Nephron progenitor cell (in vitro differentiated cells): ENCODE measurements around the gene CTSL.

ENCODE experiments used
- DNase-seq: peaks from one replicate; pipeline ENCODE4 v3.0.0; 2021
- H3K27ac Mint-ChIP-seq: 2 replicates; pipeline ENCODE4 v1.8.0; 2021; ENCODE audit warnings: mild to moderate bottlenecking, moderate library complexity, mixed read lengths
- H3K27me3 Mint-ChIP-seq: 2 replicates; pipeline ENCODE4 v1.8.0; 2021; ENCODE audit warnings: mild to moderate bottlenecking, low read depth, mixed read lengths; ENCODE audit not compliant: poor library complexity
- H3K36me3 Mint-ChIP-seq: 2 replicates; pipeline ENCODE4 v1.8.0; 2021; ENCODE audit warnings: low read depth, mixed read lengths
- H3K4me1 Mint-ChIP-seq: 2 replicates; pipeline ENCODE4 v1.8.0; 2021; ENCODE audit warnings: mixed read lengths
- H3K4me3 Mint-ChIP-seq: 2 replicates; pipeline ENCODE4 v1.8.0; 2021; ENCODE audit warnings: mild to moderate bottlenecking, moderate library complexity, mixed read lengths
- H3K9me3 Mint-ChIP-seq: 2 replicates; pipeline ENCODE4 v1.8.0; 2021; ENCODE audit warnings: mild to moderate bottlenecking, moderate library complexity, mixed read lengths
- TF ChIP-seq, protein P1 (sequence below): fragments of 200-600 bp; sonication (generic); IDR thresholded peaks from 2 replicates; pipeline ENCODE4 v1.5.0; 2021; ENCODE audit warnings: antibody characterized with exemption

The CTSL gene

GRCh38 chr9:87708986-87709728, 16.8 kb upstream of the CTSL start:
- TF ChIP-seq, protein P1, sequence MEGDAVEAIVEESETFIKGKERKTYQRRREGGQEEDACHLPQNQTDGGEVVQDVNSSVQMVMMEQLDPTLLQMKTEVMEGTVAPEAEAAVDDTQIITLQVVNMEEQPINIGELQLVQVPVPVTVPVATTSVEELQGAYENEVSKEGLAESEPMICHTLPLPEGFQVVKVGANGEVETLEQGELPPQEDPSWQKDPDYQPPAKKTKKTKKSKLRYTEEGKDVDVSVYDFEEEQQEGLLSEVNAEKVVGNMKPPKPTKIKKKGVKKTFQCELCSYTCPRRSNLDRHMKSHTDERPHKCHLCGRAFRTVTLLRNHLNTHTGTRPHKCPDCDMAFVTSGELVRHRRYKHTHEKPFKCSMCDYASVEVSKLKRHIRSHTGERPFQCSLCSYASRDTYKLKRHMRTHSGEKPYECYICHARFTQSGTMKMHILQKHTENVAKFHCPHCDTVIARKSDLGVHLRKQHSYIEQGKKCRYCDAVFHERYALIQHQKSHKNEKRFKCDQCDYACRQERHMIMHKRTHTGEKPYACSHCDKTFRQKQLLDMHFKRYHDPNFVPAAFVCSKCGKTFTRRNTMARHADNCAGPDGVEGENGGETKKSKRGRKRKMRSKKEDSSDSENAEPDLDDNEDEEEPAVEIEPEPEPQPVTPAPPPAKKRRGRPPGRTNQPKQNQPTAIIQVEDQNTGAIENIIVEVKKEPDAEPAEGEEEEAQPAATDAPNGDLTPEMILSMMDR = no peak
- Mint-ChIP-seq H3K27ac (peak overlapping the region; percentile 26), H3K36me3 (peaks cover 25% of the 10 kb centered on the region), H3K9me3 (no peaks in the 10 kb centered on the region), H3K27me3 (peaks cover 5% of the 10 kb centered on the region), H3K4me3 (no peak overlapping the region), H3K4me1 (peaks cover 27% of the 10 kb centered on the region)
- DNase-seq = no peak

- Mint-ChIP-seq H3K27me3 (peaks cover 5% of the 10 kb centered on the region), H3K36me3 (peaks cover 24% of the 10 kb centered on the region), H3K9me3 (no peaks in the 10 kb centered on the region), H3K27ac (peak overlapping the region; percentile 29), H3K4me3 (no peak overlapping the region), H3K4me1 (peaks cover 29% of the 10 kb centered on the region)
- DNase-seq = no peak
- TF ChIP-seq, protein P1 = no peak
These were observed 15.5 kb upstream of the CTSL start for GRCh38 chr9:87710443-87710842.

- Mint-ChIP-seq H3K4me1 (peaks cover 39% of the 10 kb centered on the region), H3K4me3 (no peak overlapping the region), H3K36me3 (peaks cover 10% of the 10 kb centered on the region), H3K9me3 (no peaks in the 10 kb centered on the region), H3K27me3 (peaks cover 5% of the 10 kb centered on the region), H3K27ac (no peak overlapping the region)
- TF ChIP-seq, protein P1 = no peak
- no peak for DNase-seq
These were observed 13.8 kb upstream of the CTSL start for GRCh38 chr9:87711857-87712800.

DNA sequence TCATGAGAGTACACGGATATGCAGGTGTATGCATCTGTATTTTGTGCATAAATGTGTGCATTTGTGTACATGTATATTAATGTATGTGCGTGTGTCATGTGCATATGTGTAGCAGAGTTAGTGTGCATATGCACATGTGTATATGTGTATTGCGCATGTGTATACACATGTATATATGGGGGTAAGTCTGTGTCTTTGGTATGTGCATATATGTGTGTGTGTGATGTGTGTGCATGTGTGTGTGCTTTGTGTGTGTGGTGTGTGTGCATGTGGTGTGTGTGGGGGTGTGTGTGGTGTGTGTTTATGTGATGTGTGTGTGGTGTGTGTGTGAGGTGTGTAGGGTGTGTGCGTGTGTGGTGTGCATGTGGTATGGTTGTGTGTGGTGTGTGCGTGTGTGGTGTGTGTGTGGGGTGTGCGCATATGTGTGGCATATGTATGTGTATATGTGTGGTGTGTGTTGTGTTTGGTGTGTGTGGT, 13.1 kb upstream of the CTSL start:
- no peak overlapping the region for H3K4me3 Mint-ChIP-seq
- no peaks in the 10 kb centered on the region for H3K9me3 Mint-ChIP-seq
- no peak overlapping the region for H3K27ac Mint-ChIP-seq

GRCh38 chr9:87713278-87713987, 12.5 kb upstream of the CTSL start:
- H3K27ac Mint-ChIP-seq = peak overlapping the region; percentile 84
- no peaks in the 10 kb centered on the region for H3K9me3 Mint-ChIP-seq
- H3K36me3 Mint-ChIP-seq = no peaks in the 10 kb centered on the region
- H3K4me1 Mint-ChIP-seq = peaks cover 39% of the 10 kb centered on the region
- H3K4me3 Mint-ChIP-seq = no peak overlapping the region
- H3K27me3 Mint-ChIP-seq = peaks cover 8% of the 10 kb centered on the region
- TF ChIP-seq, protein P1 = no peak
- no peak for DNase-seq

More for the DNA sequence above, 13.1 kb upstream of the CTSL start:
- H3K36me3 Mint-ChIP-seq = peaks cover 3% of the 10 kb centered on the region
- peaks cover 39% of the 10 kb centered on the region for H3K4me1 Mint-ChIP-seq
- peaks cover 8% of the 10 kb centered on the region for H3K27me3 Mint-ChIP-seq
- TF ChIP-seq, protein P1 = no peak
- DNase-seq = no peak
